Measurements from ENCODE around the gene WBP4. TPM values are rescaled to one million over a fixed set of nuclear protein-coding genes. Genes with fewer than 3 reads are reported as not detected.

WBP4 gene
- total and polyA plus RNA-seq, 2 of the 4 experiments (the other 2 are of a cell fraction) = 4.3 to 11.0 TPM

DNA sequence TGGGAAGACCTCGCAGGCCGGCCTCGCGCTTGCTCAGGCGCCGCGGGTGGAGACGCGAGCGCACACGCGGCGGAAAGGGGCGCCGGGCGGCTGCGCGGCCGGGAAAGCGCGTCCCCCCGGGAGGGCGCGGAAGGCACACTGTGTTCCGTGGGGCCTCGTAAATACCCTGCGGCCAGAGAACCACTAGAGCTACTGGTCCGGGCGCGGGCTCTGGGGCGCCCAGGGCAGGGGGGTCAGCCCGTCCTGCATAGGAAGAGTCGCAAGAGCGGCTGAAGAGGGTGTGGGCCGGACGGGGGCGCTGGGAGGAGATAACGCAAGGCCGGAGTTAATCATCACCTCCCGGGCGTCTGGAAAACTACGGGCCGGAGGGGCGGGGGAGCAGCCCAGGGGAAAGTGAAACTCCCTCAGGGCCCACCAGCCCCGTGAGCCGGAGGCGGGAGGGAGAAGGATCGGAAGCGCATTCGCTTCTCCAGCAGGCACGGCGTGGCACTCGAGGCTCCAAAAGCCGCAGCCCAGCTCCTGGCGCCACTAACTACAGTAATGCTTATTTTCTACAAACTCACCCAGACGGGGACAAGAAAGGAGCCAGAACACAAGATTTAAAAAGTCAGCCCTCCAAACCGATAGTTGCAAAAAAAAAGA is 1.1 kb upstream of the WBP4 start (continued):
- TF ChIP-seq MAFK (IDR thresholded peaks at IDR 0.05; ENCODE audit: low read depth, low read length) = no peak

DNA sequence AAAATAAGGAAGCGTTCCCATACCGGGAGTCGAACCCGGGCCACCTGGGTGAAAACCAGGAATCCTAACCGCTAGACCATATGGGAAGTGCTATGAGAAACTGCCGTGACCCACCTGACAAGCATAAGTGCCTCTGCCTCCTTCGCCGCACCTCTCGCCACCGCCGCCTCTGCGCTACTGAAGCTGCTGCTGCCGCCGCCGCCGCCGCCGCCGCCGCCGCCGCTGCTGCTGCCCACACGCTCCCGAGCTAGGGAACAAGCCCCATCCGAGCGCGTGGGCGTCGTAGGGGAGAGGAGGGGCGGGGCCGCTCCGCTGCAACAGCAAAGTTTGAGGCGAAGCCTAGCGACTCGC is 610 bp upstream of the WBP4 start:
- Histone ChIP-seq H3K79me1 (ENCODE audit: low read depth in 1 of 2, low read length in 2 of 2) (peaks cover 3 to 28% of the 10 kb centered on the region in 2 experiments; a peak in 3 of 4 replicates), H3K4ac (ENCODE audit: low read depth, low read length) (peak overlapping the region; percentile 91), H3K4me1 (ENCODE audit: control insufficient read depth, insufficient read depth, low read length) (peaks cover 4% of the 10 kb centered on the region), H2BK120ac (ENCODE audit: low read depth, low read length) (peak overlapping the region; percentile 90), H2AFZ (replicated peaks; ENCODE audit: low read length, poor library complexity) (peak overlapping the region; percentile 91), H3K27me3 (ENCODE audit: control insufficient read depth, insufficient read depth, low read length) (no peaks in the 10 kb centered on the region), H3K56ac (ENCODE audit: extremely low read depth, insufficient read depth, low read length) (peak overlapping the region; percentile 99), H3K36me3 (ENCODE audit: control insufficient read depth, insufficient read depth, low read length) (peaks cover 3% of the 10 kb centered on the region), H3K18ac (ENCODE audit: low read depth, low read length) (peak overlapping the region; percentile 91), H2BK15ac (ENCODE audit: low read depth, low read length) (peak overlapping the region; percentile 86; the same call in 1 of the 3 replicates), H2BK5ac (ENCODE audit: low read depth, low read length, poor library complexity, severe bottlenecking) (peak overlapping the region; percentile 94), H3K9me1 (ENCODE audit: insufficient read depth, low read length) (peaks cover 8% of the 10 kb centered on the region), H2AK5ac (ENCODE audit: low read depth, low read length) (peak overlapping the region; percentile 63; the same call in 1 of the 2 replicates), H2BK20ac (ENCODE audit: low read depth, low read length) (peak overlapping the region; percentile 53), H4K8ac (ENCODE audit: low read depth in 2 of 2, low read length in 2 of 2) (peak overlapping the region; percentile 91 to 96), H3K23ac (ENCODE audit: low read depth, low read length) (peak overlapping the region; percentile 91), H3K27ac (ENCODE audit: insufficient read depth, low read length) (peak overlapping the region; percentile 93), H3K9ac (ENCODE audit: low read depth, low read length) (peak overlapping the region; percentile 94), H3K4me3 (ENCODE audit: insufficient read depth, low read depth, low read length) (peak overlapping the region; percentile 82), H4K5ac (ENCODE audit: low read depth, low read length) (peak overlapping the region; percentile 79), H3K14ac (replicated peaks; ENCODE audit: low read depth, low read length) (peak overlapping the region; percentile 88), H3K9me3 (ENCODE audit: control insufficient read depth, insufficient read depth, low read length) (no peaks in the 10 kb centered on the region), H2AK9ac (replicated peaks; ENCODE audit: low read depth, low read length, poor library complexity) (peak overlapping the region; percentile 97), H4K91ac (ENCODE audit: insufficient read depth, low read depth, low read length) (peak overlapping the region; percentile 97), H3K4me2 (ENCODE audit: low read depth, low read length) (peak overlapping the region; percentile 53), H4K20me1 (ENCODE audit: insufficient read depth, low read length) (peaks cover 28% of the 10 kb centered on the region)
- no peak for DNase-seq
- CTCF ChIA-PET = interaction anchor here (0.6 to 0.8 kb wide), 2 partner anchors 86 to 271 kb away, joined by 3 read pairs; partner anchors contain the start of gene SLC25A15
- TF ChIP-seq POLR2A (IDR thresholded peaks at IDR 0.05; ENCODE audit: low read depth, low read length) (peak; percentile 77), SMC3 (IDR thresholded peaks at IDR 0.05; ENCODE audit: low read depth, low read length) (no peak), CEBPB (IDR thresholded peaks at IDR 0.05; ENCODE audit: low read depth, low read length) (no peak), MAZ (IDR thresholded peaks at IDR 0.05; ENCODE audit: borderline replicate concordance, low read depth, low read length) (peak; percentile 12; the same call in 1 of the 2 replicates), FOS (IDR thresholded peaks at IDR 0.05; ENCODE audit: low read depth, low read length) (peak; percentile 26; the same call in 1 of the 2 replicates)
- no TSS peak for BruUV-seq (replicated peaks)
- dilution Hi-C loops (cut with HindIII; ENCODE audit: low sequenced_read_pairs, unreplicated experiment) (no loop called here), intact Hi-C loops (cut with micrococcal nuclease) (loop anchor here (2.0 to 5.0 kb wide), 3 partner anchors 88 to 272 kb away; partner anchors contain the start of genes NAA16 and SLC25A15), in situ Hi-C loops (cut with MboI; ENCODE audit: low sequenced_read_pairs) (no loop called here)
- ATAC-seq (ENCODE audit: low read depth) = peak; percentile 27
- WGBS, 2 experiments (ENCODE audit: extremely low coverage in 2 of 2, insufficient read length in 1 of 2) = 0% methylated on average over 11 of the region's 35 CpGs; no CpG with 5 or more reads in 1 of the 2 experiments
- POLR2A ChIA-PET (ENCODE audit: unreplicated experiment) = no interaction called here

All from IMR-90 (cell line).